HG03469 (cell line): ENCODE results near the gene MAP4K2.
"Not testable (repeated sequence)": the region's sequence is repeated elsewhere in the genome, so short reads cannot be mapped to it uniquely, and the experiment has no call there.

ENCODE experiments used
- ATAC-seq: cut with Tn5 transposase; IDR thresholded peaks from one replicate; pipeline ENCODE4 v1.9.1; 2021; ENCODE audit warnings: mild to moderate bottlenecking, moderate library complexity, moderate number of reproducible peaks; ENCODE audit not compliant: unreplicated experiment

The MAP4K2 gene

DNA sequence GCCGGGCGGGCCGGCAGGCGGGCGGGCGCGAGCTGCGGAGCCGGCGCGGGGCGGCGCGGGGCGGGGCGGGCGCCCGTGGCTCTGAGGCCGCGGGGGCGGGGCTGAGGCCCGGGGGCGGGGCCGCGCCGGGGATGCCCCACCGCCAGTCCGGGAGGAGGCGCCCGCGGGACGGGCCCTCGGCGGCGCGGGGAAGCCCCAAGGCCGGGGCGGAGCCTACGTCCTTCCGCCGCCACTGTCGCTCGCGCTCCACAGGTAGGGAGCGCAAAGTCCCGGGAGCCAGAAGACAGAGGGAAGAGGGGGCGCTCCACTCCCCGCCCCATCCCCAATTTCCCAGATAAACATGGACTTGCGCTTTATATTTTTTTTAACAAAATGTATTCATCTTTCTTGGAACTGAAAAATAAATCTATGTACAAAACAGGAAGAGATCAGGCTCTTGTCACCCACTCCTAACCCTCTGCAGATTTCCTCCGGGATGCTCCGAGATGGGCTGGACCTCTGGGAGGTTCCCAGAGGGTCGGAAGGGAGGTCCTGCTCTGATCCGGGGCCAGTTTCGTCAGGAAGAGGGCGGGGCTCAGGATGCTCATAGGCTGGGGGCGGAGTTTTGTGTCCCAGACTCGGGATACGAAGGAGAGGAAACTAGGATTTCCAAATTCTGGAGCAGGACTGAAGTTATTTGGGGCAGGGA is at the start of gene MAP4K2:
Gene MAP4K2, minus strand, starts transcription at position 57 of the 688 bp plus-strand sequence. CDS start 65 bp downstream, outside the sequence.
- peak; percentile 43 for ATAC-seq

DNA sequence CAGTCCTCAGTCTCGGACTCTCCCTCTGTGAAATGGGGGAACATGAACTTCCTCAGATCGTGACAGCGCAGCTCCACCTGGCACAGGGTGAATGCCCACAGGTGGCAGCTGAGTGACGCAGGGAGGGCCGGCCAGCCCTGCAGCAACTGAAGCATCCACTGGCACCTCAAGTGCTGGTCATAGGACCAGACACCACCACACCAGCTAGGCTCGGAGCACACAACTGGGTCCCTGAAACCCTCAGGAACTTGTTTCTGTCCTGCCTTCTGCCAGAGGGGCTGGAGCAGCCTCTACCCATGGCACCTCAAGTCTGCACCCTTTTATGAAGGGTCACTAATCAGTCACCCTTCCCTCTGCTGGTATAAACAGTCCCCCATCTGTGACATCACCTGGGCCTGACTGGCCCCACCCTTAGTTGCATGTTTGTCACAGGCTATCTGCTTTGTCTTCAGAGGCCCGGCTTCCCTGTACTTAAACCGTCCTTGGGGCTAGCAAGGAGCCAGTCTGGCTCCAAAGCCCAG is 48.9 kb upstream of the MAP4K2 start:
- no peak for ATAC-seq

DNA sequence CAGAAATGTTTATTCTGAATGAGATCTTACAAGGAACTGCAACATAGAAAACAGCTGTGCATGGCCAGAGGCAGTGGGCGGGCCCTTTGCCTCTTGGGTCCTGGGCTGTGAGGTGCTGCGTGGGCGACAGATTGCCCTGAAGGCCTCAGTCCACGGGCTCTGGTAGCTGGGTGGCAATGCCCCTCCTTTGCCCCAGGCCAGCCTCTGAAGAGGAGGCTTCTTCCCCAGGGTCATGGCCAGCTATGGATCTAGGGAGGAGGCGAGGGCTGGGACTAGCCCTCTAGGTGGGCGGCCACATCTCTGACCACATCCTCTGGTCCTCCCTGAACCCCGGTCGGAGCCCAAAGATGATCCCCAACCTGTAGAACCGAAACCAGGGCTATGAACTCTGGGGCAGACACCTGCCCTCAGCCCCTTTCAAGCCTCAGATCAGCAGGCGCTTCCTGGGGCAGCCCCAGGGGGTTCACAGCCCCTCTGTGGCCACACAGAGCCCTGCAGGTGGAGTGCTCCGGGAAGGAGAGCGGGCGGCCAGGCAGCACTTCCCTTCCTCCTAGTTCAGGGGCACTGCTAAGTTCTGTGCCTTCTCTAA is 48.1 kb upstream of the MAP4K2 start:
- ATAC-seq, result peak; percentile 51

DNA sequence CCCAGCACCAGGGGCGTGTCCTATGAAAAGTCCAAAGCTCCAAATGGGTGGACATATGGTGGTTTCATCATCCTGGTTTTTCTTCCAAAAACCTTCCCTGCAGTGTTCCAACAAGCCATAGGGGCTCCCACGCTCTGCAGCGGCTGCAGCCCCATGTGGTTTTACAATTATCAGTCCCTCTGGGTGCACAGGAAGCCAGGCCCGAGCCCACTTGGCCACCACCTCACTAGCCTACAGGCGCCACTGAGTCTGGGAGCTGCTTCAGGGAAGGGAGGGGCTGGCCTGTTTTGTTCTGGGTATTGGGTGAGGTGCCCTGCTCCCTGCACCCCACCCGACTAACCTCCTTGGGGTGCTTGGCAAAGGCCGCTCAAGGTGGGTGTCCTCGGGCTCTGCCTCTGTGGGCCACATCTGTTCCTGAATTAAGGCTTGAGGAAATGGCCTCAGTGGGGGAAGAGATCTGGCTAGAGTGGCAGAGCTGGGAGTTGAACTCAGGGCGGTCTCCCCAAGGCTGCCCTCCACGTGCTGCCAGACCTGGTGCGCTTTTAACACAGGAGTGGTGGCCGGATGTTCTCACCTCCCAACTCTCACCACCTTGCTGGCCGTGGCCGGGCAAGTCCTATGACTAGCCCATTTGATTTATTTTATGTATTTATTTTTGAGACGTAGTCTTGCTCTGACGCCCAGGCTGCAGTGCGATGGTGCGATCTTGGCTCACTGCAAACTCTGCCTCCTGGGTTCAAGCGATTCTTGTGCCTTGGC is 46.8 kb upstream of the MAP4K2 start:
- no peak for ATAC-seq

DNA sequence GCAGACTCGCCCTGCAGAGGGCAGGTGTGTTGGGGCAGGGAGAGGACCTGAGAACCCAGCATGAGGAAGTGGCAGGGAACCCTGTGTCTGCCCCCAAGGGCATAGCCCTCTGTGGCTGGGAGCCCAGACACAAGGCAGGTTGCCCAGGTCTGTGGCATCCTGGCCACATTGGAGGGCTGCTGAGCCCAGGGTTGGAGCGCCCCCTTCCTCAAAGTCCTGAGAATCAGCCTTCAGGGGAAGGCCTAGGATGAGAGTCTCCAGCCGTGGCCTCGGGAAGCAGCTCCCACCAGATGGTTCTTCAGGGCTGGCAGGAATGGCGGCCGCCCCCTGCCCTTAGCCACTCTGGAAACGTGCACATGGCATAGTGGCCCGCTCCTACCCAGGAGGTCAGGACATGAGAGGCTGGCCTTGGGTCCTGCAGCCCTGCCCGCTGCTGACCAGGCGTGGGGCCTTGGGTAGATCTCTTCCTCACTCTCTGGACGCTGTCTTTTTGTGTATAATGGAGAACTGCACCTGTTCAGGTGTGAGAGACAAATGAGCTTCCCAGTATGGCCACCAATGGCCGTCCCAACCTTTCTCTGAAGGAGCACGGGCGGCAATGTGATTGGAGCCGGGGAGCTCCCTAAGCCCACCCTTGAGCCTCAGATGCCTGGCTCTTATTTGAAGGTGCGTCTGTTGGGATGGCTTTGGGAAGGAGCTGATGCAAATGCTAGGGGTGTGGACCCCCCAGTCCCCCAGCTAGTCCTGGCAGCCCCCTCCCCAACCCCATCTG is 46.0 kb upstream of the MAP4K2 start:
- no peak for ATAC-seq

DNA sequence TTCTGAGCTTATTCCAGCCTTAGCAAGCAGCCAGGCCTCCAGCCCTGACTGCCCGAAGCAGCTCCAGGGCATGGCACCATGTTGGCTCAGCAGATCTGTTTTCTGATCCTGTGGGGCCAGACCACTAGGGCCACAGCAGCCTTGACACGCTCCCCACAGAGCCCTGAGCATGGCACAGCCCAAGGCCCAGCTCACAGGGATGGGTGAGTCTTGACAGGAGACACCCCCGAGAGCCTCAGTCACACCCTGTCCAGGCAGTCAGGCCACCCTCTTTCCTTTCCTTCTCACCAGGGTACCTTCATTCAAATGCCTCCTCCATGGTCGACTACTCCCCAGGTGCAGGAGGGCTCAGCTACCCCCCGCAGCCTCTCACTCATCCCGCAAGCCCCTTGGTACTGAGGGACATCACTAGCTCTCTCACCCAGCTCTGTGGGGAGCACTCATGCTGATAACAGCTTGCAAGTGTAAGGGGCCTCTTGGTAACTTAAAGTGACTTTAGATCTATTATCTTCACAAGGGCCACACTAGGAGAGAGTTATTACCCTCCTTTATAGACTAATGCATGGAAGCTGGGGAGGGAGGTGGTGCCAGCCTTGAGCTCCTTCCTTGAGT is 45.3 kb upstream of the MAP4K2 start:
- no peak for ATAC-seq

DNA sequence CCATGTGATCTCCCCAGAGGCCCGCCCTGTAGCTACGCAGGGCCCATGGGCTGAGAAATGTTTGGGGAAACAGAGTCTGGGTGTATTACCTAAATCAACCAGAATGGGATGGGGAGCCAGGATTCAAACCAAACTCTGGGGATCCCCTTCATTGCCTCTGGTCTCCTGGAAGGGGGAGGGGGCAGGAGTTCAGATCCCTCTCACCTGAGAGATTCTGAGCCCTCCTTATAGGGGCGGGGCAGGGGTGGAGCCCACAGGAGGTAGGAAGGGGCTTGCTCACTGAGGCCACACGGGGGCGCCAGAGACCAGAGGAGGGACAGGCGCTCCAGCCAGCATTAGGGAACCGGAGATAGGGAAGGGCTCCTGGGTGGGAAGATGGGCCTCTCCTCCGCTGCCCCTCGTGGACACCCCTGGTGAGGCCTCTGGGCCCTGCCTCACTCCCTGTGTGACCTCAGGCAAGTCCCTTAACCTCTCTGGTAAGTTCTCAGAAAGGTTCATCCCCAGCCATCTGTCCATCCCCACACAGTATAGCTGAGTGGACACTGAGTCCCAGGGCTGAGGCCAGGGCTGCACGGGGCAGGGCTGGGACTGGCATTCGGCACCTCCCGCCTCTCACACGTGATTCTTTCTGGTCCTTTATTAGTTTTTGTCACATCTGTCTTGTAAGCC is 44.1 kb upstream of the MAP4K2 start:
- no peak for ATAC-seq

DNA sequence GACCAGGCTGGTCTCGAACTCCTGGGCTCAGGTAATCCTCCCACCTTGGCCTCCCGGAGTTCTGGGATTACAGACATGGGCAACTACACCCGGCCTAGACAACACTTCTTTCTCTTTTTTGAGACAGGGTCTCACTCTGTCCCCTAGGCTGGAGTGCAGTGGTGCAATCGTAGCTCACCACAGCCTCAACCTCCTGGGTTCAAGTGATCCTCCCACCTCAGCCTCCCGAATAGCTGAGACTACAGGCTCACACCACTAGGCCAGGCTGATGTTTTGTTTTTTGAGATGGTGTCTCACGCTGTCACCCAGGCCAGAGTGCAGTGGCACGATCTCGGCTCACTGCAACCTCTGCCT is 42.7 kb upstream of the MAP4K2 start:
- ATAC-seq, result not testable (repeated sequence)

DNA sequence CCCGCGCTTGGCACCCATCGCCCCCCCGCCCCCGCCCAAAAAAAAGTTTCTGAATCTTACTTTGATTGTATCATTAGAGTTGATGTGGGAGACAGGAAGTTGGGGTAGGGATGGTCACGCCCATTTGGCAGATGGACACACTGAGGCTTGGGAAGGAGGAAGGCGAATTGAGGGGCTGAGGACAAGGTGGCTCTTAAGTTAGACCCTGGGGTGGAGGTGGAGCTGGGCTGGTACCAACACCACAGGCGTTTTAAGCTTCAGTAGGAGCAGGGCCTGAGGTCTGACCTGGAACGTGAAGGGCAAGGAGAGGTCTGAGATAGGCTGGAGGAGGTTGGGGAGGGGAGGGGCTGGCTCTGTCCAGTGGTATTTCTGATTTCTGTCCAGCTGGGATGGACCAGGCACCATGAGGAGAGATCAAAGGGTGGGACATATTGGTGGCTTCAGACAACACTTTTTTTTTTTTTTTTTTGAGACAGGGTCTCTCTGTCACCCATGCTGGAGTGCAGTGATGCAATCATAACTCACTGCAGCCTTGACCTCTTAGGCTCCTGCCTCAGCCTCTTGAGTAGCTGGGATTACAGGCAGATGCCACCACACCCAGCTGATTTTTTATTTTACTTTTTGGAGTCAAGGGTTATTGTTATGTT is 42.2 kb upstream of the MAP4K2 start:
- no peak for ATAC-seq

DNA sequence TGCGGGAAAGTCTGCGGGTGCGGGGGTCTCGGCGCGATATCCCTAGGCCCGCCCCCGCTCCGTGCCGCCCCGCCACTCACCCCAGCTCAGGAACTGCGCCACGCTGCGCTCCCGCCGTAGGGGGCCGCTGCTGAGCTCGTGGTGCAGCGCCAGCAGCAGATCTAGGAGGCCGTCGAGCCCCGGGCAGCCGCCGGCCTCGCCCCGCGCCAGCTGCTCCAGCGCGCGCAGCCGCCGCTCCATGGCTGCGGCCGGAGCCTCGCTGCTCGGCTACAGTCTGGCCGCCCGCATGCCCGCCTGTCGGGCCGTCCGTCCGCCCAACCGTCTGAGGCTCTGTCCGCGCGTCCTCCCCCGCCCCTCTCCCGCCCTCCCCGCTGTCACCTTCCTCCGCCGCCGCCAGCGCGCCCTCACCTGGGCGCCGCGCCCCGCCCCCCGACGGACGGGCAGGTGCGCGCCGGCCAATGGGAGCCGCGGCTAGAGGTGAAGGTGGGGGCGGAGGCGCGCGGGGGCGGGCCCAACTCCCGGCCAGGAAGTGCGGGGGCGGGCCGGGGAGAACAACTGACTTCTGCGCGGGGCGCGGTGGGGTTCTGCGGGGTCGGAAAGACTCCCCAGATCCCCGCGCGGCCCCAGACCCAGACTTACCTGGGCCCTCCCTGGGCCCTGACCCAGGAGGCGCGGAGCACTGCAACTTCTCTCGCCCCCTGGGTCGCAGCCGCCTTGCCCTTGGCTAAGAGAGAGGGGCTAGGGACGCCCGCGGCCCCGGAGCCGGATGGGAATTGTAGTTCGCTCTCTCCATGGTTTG is 41.5 kb upstream of the MAP4K2 start, which contains the start of gene CDC42BPG:
Gene CDC42BPG, minus strand, starts transcription at position 324 of the 799 bp plus-strand sequence. Its CDS starts 84 bp downstream, at position 240.
- no peak for ATAC-seq

DNA sequence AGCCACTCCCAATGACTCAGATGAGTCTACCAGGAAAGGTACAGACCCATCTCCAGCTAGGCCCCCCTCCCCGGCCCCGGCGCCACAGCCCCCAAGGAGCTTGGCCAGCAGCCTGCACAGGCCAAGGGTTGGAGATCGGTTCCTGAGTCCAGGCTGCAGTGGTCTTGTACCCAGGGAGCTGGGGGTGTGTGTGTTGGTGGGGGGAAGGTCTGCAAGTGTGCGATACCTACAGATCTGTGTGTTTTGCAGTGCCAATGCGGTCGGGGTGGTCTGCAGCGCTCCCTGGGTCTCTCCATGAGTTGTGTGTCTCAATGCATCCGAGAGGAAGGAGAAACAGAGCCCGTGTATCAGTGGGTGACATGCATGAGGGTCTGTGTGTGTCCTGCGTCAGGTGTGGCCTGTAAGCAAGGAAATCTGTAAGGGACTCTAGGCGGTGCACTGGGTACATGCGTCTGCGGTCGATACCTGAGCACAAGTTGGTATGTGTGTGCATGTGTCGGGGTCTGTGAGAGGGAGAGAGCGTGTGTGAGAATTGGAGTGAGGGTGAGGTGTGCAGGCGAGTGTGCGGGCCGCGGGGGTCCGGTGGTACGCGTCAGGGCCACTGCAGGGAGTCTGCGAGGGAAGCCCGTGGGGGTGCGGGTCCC is 40.8 kb upstream of the MAP4K2 start:
- ATAC-seq, result no peak

DNA sequence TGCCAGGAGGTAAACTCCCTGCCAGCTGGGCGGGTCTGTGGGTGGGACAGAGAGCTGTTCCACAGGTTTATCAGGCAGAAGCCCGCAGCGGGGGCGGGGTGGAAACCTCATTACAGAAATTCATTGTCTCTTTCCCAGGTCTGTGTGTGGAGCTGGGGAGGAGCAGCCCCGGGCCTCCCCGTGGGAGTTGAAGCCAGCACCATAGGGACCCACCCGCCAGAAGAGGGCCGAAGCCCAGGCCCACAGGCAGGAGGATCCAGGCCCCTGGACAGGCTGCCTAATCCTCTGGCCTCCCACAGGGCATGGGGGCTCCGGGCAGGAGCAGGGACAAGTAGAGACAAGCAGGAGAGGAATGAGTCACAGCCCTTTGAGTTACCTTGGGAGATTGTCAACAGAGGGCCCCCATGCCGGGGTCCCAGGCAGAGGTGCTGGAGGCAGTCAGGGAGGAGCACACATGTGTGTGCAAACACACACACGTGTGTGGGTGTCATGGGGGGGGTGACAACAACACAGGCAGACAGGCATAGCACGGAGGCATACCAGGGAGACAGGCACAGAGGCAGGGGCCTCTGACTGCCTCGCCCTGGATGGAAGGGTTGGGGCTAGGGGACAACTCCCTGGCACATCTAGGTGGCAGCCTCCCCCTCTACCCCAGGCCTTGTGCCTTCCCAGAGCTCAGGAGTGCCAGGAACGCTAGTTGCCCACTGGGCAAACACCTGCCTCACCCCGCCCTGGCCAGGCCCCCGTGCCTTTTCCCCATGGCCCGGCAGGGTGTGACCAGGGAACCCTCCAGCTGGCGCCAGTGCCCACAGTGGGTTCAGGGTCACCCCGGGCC is 40.1 kb upstream of the MAP4K2 start:
- ATAC-seq, result no peak

DNA sequence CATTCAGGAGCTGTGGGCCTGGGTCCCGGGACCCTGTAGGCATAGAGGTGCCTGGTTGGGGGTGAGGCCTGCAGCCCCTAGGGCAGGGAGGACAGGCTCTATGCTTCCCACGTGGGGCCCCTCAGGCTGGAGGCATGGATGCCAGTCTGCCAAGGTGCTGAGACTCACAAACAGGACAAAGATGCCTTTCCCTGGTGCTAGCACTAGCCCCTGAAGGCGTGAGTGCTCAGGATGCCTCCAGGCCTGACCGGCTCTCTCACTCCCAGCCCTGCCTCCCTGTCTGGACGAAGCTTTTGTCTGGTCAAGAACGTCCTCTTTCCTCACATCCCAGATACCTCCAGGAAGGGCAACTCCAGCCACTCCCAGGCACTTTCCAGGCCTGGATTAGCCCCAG is 39.3 kb upstream of the MAP4K2 start:
- ATAC-seq, result no peak

DNA sequence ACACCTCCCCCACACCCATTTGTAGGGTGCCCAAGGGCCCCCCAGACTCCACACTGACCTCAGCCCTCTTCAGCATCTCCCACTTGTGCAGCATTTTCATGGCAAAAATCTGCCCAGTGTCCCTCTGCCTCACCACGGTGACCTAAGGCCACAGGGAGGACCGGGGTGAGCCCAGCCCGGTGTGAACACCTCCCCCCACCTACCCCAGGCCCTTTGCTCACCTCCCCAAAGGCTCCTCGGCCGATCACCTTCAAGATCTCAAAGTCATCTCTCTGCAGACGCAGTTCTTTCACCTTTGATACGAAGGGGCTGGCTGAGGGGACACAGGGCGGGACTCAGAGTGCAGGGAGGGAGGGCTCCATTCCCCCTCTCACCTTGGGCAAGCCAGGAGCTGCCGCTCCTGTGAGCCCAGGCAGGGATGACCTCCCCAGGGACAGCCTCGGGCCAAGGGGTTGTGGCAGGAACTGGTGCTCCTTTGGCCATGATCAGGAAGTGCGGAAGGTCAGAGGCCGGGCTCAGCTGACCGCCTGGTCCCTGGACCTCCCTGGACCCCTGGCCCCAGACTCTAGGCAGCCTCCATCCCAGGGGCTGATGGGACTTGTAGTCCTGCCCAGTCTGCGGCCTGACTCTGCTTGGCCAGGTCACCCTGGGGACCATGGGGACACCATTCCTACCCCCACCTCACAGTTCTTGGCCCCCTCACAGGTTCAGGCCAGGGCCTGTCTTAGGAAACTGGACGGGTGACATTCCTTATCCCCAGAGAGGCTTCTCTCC is 38.8 kb upstream of the MAP4K2 start:
- ATAC-seq, result no peak

DNA sequence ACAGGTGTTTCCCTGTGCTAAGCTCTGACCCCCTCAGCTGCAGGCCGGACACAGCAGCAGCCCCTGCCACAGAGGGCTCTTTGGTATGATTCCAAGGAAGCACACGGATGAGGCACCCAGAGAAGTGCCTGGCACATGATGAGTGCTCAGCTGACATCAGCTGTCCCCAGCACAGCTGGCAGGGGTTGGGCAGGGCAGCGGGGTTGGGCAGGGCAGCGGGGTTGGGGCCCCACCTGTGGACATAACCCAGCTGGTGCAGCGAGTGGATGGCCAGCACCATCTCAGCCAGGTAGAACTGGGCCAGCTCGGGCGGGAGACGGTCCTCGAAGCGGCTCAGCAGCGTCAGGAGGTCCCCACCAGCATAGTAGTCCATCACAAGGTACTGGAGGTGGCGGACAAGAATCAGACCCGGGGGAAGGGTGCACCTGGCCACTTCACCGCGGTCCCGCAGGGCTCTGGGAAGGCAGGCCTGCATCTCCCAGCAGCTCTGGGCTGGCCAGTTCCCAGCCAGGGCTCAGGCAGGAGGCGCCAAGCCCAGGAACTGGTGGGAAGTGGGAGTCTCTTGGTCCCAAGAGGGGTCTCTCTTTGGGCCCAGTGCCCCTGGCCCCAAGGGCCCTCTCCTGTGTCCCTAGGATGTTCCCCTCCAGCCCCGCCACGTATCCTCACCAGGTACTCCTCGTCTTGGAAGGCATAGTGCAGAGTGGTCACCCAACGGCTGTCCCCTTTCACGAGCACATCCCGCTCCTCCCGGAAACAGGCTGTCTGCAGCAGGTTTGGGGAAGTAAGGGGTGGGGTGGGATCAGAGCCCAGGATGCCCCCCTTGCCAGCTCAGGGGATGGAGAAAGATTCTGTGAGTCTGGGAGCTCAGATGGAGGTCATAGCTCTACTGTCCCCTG is 37.1 kb upstream of the MAP4K2 start:
- no peak for ATAC-seq

DNA sequence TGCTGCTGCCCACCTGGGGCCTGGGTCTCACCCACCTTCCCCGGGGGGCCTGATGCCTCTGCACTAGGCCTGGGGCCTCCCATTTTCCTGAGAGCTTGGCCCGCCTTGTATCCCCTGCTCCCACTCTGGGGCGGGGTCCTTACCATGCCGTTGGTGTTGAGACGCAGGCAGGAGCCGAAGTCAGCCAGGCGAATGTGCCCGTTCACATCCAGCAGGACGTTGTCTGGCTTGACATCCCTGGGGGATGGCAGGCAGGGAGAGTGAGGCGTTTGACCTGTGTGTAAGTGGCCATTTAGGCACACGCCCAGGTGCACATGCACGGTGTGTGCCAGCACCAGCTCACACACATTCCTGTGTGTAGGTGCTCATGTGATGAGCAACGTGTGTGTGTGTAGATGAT is 36.3 kb upstream of the MAP4K2 start:
- ATAC-seq, result no peak
